H9 (cell line): Measurements from ENCODE around the gene SLC4A7. TPM values are rescaled to one million over a fixed set of nuclear protein-coding genes. Genes with fewer than 3 reads are reported as not detected.
A peak's percentile ranks its signal among the peaks of the same experiment; 100 is the strongest.

ENCODE experiments used
- DNase-seq: peaks from one replicate; pipeline ENCODE4 v3.0.0-alpha.2; 2017
- H2AFZ ChIP-seq: one replicate; pipeline ENCODE4 v1.6.1; 2013; ENCODE audit warnings: mild to moderate bottlenecking, low read length, control low read depth, moderate library complexity
- H2AK5ac ChIP-seq: 2 replicates; pipeline ENCODE4 v1.6.1; 2013; ENCODE audit warnings: low read length, control low read depth, mixed read lengths; ENCODE audit not compliant: insufficient read length
- H2BK120ac ChIP-seq: one replicate; pipeline ENCODE4 v1.6.1; 2013; ENCODE audit warnings: low read depth, mild to moderate bottlenecking, low read length, control low read depth, inconsistent platforms; ENCODE audit not compliant: poor library complexity, severe bottlenecking
- H2BK12ac ChIP-seq: 2 replicates; pipeline ENCODE4 v1.6.1; 2013; ENCODE audit warnings: low read length, control low read depth, mixed read lengths, low read depth; ENCODE audit not compliant: insufficient read length
- H2BK15ac ChIP-seq: 2 replicates; pipeline ENCODE4 v1.6.1; 2013; ENCODE audit warnings: low read depth, low read length, control low read depth
- H2BK20ac ChIP-seq: one replicate; pipeline ENCODE4 v1.6.1; 2013; ENCODE audit warnings: low read depth, mild to moderate bottlenecking, low read length, control low read depth, inconsistent platforms; ENCODE audit not compliant: poor library complexity, severe bottlenecking
- H2BK5ac ChIP-seq: 2 replicates; pipeline ENCODE4 v1.6.1; 2013; ENCODE audit warnings: low read length, control low read depth, mixed read lengths; ENCODE audit not compliant: insufficient read length
- H3K14ac ChIP-seq: 2 replicates; pipeline ENCODE4 v1.6.1; 2013; ENCODE audit warnings: low read length, control low read depth; ENCODE audit not compliant: insufficient read depth
- H3K18ac ChIP-seq: 2 replicates; pipeline ENCODE4 v1.6.1; 2013; ENCODE audit warnings: low read depth, mild to moderate bottlenecking, mixed read lengths, low read length, control low read depth; ENCODE audit not compliant: insufficient read length
- H3K23ac ChIP-seq: 2 replicates; pipeline ENCODE4 v1.6.1; 2013; ENCODE audit warnings: low read length, control low read depth, mixed read lengths, low read depth; ENCODE audit not compliant: insufficient read length
- H3K23me2 ChIP-seq: 2 replicates; pipeline ENCODE4 v1.6.1; 2013; ENCODE audit warnings: low read depth, mild to moderate bottlenecking, mixed read lengths, low read length, control low read depth; ENCODE audit not compliant: insufficient read length, poor library complexity, severe bottlenecking
- H3K27ac ChIP-seq: 2 replicates; pipeline ENCODE4 v1.5.1; 2013; ENCODE audit warnings: low read length, control low read depth, mixed read lengths, low read depth; ENCODE audit not compliant: insufficient read length
- H3K27me3 ChIP-seq: 2 replicates; pipeline ENCODE4 v1.6.1; 2013; ENCODE audit warnings: low read length, control low read depth, inconsistent platforms; ENCODE audit not compliant: insufficient read depth
- H3K4ac ChIP-seq: 2 replicates; pipeline ENCODE4 v1.6.1; 2013; ENCODE audit warnings: low read depth, mild to moderate bottlenecking, control low read depth, inconsistent platforms, low read length, moderate library complexity
- H3K4me1 ChIP-seq: 2 replicates; pipeline ENCODE4 v1.6.1; 2013; ENCODE audit warnings: low read length, control low read depth, inconsistent platforms; ENCODE audit not compliant: insufficient read depth
- H3K4me2 ChIP-seq: 2 replicates; pipeline ENCODE4 v1.6.1; 2013; ENCODE audit warnings: low read length, control low read depth, mixed read lengths; ENCODE audit not compliant: insufficient read length, insufficient read depth
- H3K56ac ChIP-seq: 2 replicates; pipeline ENCODE4 v1.6.1; 2013; ENCODE audit warnings: low read depth, mild to moderate bottlenecking, mixed read lengths, low read length, control low read depth; ENCODE audit not compliant: insufficient read length
- H3K79me1 ChIP-seq: 2 replicates; pipeline ENCODE4 v1.6.1; 2013; ENCODE audit warnings: low read depth, mild to moderate bottlenecking, moderate library complexity, low read length, control low read depth, inconsistent platforms; ENCODE audit not compliant: insufficient read depth, poor library complexity, severe bottlenecking
- H3K79me2 ChIP-seq: 2 replicates; pipeline ENCODE4 v1.6.1; 2013; ENCODE audit warnings: low read length, control low read depth, inconsistent platforms; ENCODE audit not compliant: insufficient read depth
- H3K9ac ChIP-seq: 2 replicates; pipeline ENCODE4 v1.6.1; 2013; ENCODE audit warnings: low read length, control low read depth, mixed read lengths; ENCODE audit not compliant: insufficient read length; ENCODE audit errors: extremely low read depth
- H3K9me3 ChIP-seq: one replicate; pipeline ENCODE4 v1.6.1; 2013; ENCODE audit warnings: low read depth, low read length, inconsistent platforms; ENCODE audit not compliant: control insufficient read depth
- H3T11ph ChIP-seq: one replicate; pipeline ENCODE4 v1.6.1; 2013; ENCODE audit warnings: mild to moderate bottlenecking, low read length, control low read depth, inconsistent platforms
- H4K20me1 ChIP-seq: one replicate; pipeline ENCODE4 v1.6.1; 2013; ENCODE audit not compliant: control insufficient read depth, insufficient read length, insufficient read depth
- H4K5ac ChIP-seq: 2 replicates; pipeline ENCODE4 v1.6.1; 2013; ENCODE audit warnings: low read depth, mild to moderate bottlenecking, mixed read lengths, low read length, control low read depth; ENCODE audit not compliant: insufficient read length
- H4K8ac ChIP-seq: replicated peaks from 2 replicates; pipeline ENCODE4 v1.6.1; 2013; ENCODE audit warnings: low read length, control low read depth, mixed read lengths, low read depth; ENCODE audit not compliant: insufficient read length
- H4K91ac ChIP-seq: 2 replicates; pipeline ENCODE4 v1.6.1; 2013; ENCODE audit warnings: low read depth, mild to moderate bottlenecking, moderate library complexity, mixed read lengths, low read length, control low read depth; ENCODE audit not compliant: insufficient read length
- H3K27ac Mint-ChIP-seq, 3 experiments: 2 replicates in 2 of 3; 3 replicates in 1 of 3; pipeline ENCODE4 v1.8.0; 2020 to 2021; ENCODE audit warnings: mixed read lengths in 3 of 3, mild to moderate bottlenecking in 1 of 3, moderate library complexity in 1 of 3
- H3K27me3 Mint-ChIP-seq: 2 replicates; pipeline ENCODE4 v1.8.0; 2021; ENCODE audit warnings: low read depth, mild to moderate bottlenecking, moderate library complexity, mixed read lengths
- H3K36me3 Mint-ChIP-seq, 3 experiments: 2 replicates in 2 of 3; 3 replicates in 1 of 3; pipeline ENCODE4 v1.8.0; 2020 to 2021; ENCODE audit warnings: low read depth in 3 of 3, mixed read lengths in 3 of 3; ENCODE audit not compliant: insufficient read depth in 1 of 3
- H3K4me1 Mint-ChIP-seq, 2 experiments: 2 replicates each; pipeline ENCODE4 v1.8.0; 2020; ENCODE audit warnings: mixed read lengths in 2 of 2
- H3K4me3 Mint-ChIP-seq, 2 experiments: 2 replicates in 1 of 2; 3 replicates in 1 of 2; pipeline ENCODE4 v1.8.0; 2020 to 2021; ENCODE audit warnings: mild to moderate bottlenecking in 2 of 2, mixed read lengths in 2 of 2, moderate library complexity in 1 of 2
- H3K9me3 Mint-ChIP-seq, 2 experiments: 2 replicates in 1 of 2; 3 replicates in 1 of 2; pipeline ENCODE4 v1.8.0; 2020; ENCODE audit warnings: mild to moderate bottlenecking in 2 of 2, mixed read lengths in 2 of 2, moderate library complexity in 1 of 2
- WGBS: extraction: QIAGEN DNeasy Blood & Tissue Kit; methylation state at CpG from one replicate; pipeline ENCODE4 v1.1.7; 2013; ENCODE audit warnings: missing lambda C conversion rate, low lambda C conversion rate, mixed read lengths; ENCODE audit not compliant: insufficient read length; ENCODE audit errors: extremely low coverage; 5-methylcytosine and 5-hydroxymethylcytosine counted together
- total RNA-seq: library from RNA; stranded (reverse); gene quantifications from 2 replicates; pipeline ENCODE4 v1.2.1, GENCODE V29; 2021
- TF ChIP-seq, protein P1 (sequence below): fragments of 200-600 bp; sonication (generic); conservative IDR thresholded peaks from 3 replicates; pipeline ENCODE4 v1.8.0; 2021; ENCODE audit warnings: antibody characterized with exemption, mild to moderate bottlenecking

The SLC4A7 gene
- total RNA-seq, 1 experiment from 2014 or later: 46.1 TPM

GRCh38 chr3:27357665-27358258, 126.4 kb downstream of the SLC4A7 start:
- Mint-ChIP-seq H3K4me1 (peaks cover 31 to 34% of the 10 kb centered on the region in 2 experiments), H3K27ac (no peak overlapping the region), H3K4me3 (no peak overlapping the region), H3K36me3 (peaks cover 0 to 2% (median 0%) of the 10 kb centered on the region in 3 experiments; a peak in 1 of 7 replicates), H3K9me3 (no peaks in the 10 kb centered on the region), H3K27me3 (no peaks in the 10 kb centered on the region)
- H4K20me1 ChIP-seq: no peaks in the 10 kb centered on the region
- H3K9ac ChIP-seq: no peak overlapping the region
- no peak overlapping the region for H2BK5ac ChIP-seq
- H2BK12ac ChIP-seq: no peak overlapping the region
- no peak overlapping the region for H3K27ac ChIP-seq
- H3K23me2 ChIP-seq: no peaks in the 10 kb centered on the region
- H3K56ac ChIP-seq: no peak overlapping the region
- no peak overlapping the region for H2BK120ac ChIP-seq
- H2AFZ ChIP-seq: no peak overlapping the region
- peak; percentile 70 for DNase-seq
- H3K18ac ChIP-seq: no peak overlapping the region
- H3K27me3 ChIP-seq: no peaks in the 10 kb centered on the region
- no peak overlapping the region for H2BK20ac ChIP-seq
- H3K9me3 ChIP-seq: no peaks in the 10 kb centered on the region
- H3K79me1 ChIP-seq: no peaks in the 10 kb centered on the region
- peaks cover 3% of the 10 kb centered on the region; the same call in 1 of the 2 replicates for H3K4me1 ChIP-seq
- WGBS: no CpG with 5 or more reads among the region's 1 CpG
- no peak overlapping the region for H4K5ac ChIP-seq
- no peak overlapping the region for H3K14ac ChIP-seq
- H3K4ac ChIP-seq: no peak overlapping the region
- H3K4me2 ChIP-seq: no peak overlapping the region
- H4K8ac ChIP-seq: no peak overlapping the region
- no peak overlapping the region for H2AK5ac ChIP-seq
- TF ChIP-seq, protein P1, sequence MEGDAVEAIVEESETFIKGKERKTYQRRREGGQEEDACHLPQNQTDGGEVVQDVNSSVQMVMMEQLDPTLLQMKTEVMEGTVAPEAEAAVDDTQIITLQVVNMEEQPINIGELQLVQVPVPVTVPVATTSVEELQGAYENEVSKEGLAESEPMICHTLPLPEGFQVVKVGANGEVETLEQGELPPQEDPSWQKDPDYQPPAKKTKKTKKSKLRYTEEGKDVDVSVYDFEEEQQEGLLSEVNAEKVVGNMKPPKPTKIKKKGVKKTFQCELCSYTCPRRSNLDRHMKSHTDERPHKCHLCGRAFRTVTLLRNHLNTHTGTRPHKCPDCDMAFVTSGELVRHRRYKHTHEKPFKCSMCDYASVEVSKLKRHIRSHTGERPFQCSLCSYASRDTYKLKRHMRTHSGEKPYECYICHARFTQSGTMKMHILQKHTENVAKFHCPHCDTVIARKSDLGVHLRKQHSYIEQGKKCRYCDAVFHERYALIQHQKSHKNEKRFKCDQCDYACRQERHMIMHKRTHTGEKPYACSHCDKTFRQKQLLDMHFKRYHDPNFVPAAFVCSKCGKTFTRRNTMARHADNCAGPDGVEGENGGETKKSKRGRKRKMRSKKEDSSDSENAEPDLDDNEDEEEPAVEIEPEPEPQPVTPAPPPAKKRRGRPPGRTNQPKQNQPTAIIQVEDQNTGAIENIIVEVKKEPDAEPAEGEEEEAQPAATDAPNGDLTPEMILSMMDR: peak; percentile 79
- H3K79me2 ChIP-seq: no peaks in the 10 kb centered on the region
- no peak overlapping the region for H3T11ph ChIP-seq
- H4K91ac ChIP-seq: no peak overlapping the region
- H2BK15ac ChIP-seq: no peak overlapping the region
- H3K23ac ChIP-seq: no peak overlapping the region
